ENCODE results near the gene RAB15.

Gene RAB15

GRCh38 chr14:64951291-64951690 lies 20.8 kb downstream of the RAB15 start:
- Histone ChIP-seq H3K9me3 (no peaks in the 10 kb centered on the region), H3K36me3 (no peaks in the 10 kb centered on the region), H3K27me3 (no peaks in the 10 kb centered on the region), H3K4me3 (ENCODE audit: low read depth, low read length) (no peak overlapping the region), H3K4me1 (peaks cover 3% of the 10 kb centered on the region)
- no peak for DNase-seq
- TF ChIP-seq, protein P1, sequence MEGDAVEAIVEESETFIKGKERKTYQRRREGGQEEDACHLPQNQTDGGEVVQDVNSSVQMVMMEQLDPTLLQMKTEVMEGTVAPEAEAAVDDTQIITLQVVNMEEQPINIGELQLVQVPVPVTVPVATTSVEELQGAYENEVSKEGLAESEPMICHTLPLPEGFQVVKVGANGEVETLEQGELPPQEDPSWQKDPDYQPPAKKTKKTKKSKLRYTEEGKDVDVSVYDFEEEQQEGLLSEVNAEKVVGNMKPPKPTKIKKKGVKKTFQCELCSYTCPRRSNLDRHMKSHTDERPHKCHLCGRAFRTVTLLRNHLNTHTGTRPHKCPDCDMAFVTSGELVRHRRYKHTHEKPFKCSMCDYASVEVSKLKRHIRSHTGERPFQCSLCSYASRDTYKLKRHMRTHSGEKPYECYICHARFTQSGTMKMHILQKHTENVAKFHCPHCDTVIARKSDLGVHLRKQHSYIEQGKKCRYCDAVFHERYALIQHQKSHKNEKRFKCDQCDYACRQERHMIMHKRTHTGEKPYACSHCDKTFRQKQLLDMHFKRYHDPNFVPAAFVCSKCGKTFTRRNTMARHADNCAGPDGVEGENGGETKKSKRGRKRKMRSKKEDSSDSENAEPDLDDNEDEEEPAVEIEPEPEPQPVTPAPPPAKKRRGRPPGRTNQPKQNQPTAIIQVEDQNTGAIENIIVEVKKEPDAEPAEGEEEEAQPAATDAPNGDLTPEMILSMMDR (IDR thresholded peaks at IDR 0.05; ENCODE audit: low read depth, low read length), result no peak

- H3K36me3 ChIP-seq, result no peaks in the 10 kb centered on the region
- TF ChIP-seq, protein P1 (IDR thresholded peaks at IDR 0.05; ENCODE audit: low read depth, low read length), result no peak
- no peak overlapping the region for H3K4me3 ChIP-seq (ENCODE audit: low read depth, low read length)
- H3K9me3 ChIP-seq, result no peaks in the 10 kb centered on the region
- H3K4me1 ChIP-seq, result peaks cover 3% of the 10 kb centered on the region
- no peaks in the 10 kb centered on the region for H3K27me3 ChIP-seq
- no peak for DNase-seq
Measured at GRCh38 chr14:64950889-64951288, 21.2 kb downstream of the RAB15 start.

GRCh38 chr14:64948612-64949210 lies 23.4 kb downstream of the RAB15 start:
- no peak for DNase-seq
- TF ChIP-seq, protein P1 (IDR thresholded peaks at IDR 0.05; ENCODE audit: low read depth, low read length), result no peak
- Histone ChIP-seq H3K27me3 (no peaks in the 10 kb centered on the region), H3K4me1 (peaks cover under 1% of the 10 kb centered on the region; the same call in 1 of the 2 replicates), H3K4me3 (ENCODE audit: low read depth, low read length) (no peak overlapping the region), H3K36me3 (no peaks in the 10 kb centered on the region; the same call in 1 of the 2 replicates), H3K9me3 (no peaks in the 10 kb centered on the region)

DNA sequence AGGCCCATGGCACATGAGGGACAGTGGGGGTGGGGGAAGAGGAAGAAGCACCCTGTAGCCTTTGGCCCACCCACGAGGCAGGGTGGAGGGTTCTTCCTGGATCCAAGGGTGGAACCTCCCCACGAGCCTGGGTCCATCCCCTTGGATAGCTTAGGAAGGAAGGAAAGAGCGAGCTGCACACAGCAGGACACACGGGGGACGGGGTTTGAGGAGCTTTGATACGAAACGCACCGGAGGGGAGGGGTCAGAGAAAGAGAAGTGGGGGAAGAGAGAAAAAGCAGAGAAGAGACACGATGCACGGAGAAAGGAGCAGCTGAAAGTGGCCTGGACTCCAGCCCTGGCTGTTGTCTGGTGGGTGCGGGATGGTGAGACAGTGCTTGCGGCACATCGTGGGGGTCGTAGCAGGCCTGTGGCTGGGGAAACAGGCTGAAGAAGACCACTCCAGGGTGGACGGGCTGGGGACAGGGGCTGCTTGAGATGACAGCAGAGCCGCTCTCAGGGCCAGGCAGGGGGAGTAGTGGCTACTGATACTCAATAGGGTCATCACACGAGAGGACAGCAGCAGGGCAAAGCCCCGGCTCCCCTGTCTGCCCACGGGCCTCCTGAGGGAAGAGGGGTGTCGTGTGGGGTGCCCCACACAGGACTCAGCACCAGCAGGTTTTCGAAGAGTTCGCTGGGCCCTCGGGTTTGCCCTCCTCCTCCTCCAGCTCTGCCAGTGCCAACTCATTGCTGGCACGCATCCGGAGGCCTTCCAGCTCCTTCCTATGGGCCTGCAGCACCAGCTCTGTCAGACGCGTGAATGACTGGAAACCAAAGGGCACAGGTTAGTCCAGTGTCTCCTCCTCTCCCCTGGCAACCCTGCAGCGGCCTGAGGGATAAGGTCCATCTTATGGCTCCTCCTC lies 24.2 kb downstream of the RAB15 start:
- H3K27me3 ChIP-seq, result no peaks in the 10 kb centered on the region
- no peak for DNase-seq
- H3K9me3 ChIP-seq, result no peaks in the 10 kb centered on the region
- TF ChIP-seq, protein P1 (IDR thresholded peaks at IDR 0.05; ENCODE audit: low read depth, low read length), result no peak
- no peaks in the 10 kb centered on the region; the same call in 1 of the 2 replicates for H3K36me3 ChIP-seq
- no peaks in the 10 kb centered on the region for H3K4me1 ChIP-seq
- H3K4me3 ChIP-seq (ENCODE audit: low read depth, low read length), result no peak overlapping the region

GRCh38 chr14:64946310-64947045 lies 25.7 kb downstream of the RAB15 start:
- TF ChIP-seq, protein P1 (IDR thresholded peaks at IDR 0.05; ENCODE audit: low read depth, low read length), result no peak
- H3K4me3 ChIP-seq (ENCODE audit: low read depth, low read length), result no peak overlapping the region
- no peaks in the 10 kb centered on the region; the same call in 1 of the 2 replicates for H3K36me3 ChIP-seq
- no peaks in the 10 kb centered on the region for H3K27me3 ChIP-seq
- DNase-seq, result no peak
- no peaks in the 10 kb centered on the region for H3K9me3 ChIP-seq
- H3K4me1 ChIP-seq, result no peaks in the 10 kb centered on the region

Measured in BE2C (cell line).